ENCODE results near the gene PBX4.

The PBX4 gene

GRCh38 chr19:19587771-19588170 is 30.7 kb downstream of the PBX4 start:
- DNase-seq (ENCODE audit: low read depth) = no peak

- DNase-seq (ENCODE audit: low read depth) = no peak
These were observed 34.1 kb downstream of the PBX4 start for GRCh38 chr19:19584356-19584755.

GRCh38 chr19:19582471-19582870 is 36.0 kb downstream of the PBX4 start:
- DNase-seq (ENCODE audit: low read depth) = no peak

GRCh38 chr19:19581391-19581790 is 37.1 kb downstream of the PBX4 start:
- DNase-seq (ENCODE audit: low read depth) = no peak

- DNase-seq (ENCODE audit: low read depth) = no peak
These were observed 38.1 kb downstream of the PBX4 start for GRCh38 chr19:19580418-19580817.

- DNase-seq (ENCODE audit: low read depth) = no peak
These were observed 38.7 kb downstream of the PBX4 start for GRCh38 chr19:19579533-19580361.

GRCh38 chr19:19578252-19578651 is 40.2 kb downstream of the PBX4 start:
- DNase-seq (ENCODE audit: low read depth) = no peak

- no peak for DNase-seq (ENCODE audit: low read depth)
These were observed 43.1 kb downstream of the PBX4 start for GRCh38 chr19:19575411-19575810.

GRCh38 chr19:19571071-19571786 is 47.3 kb downstream of the PBX4 start:
- no peak for DNase-seq (ENCODE audit: low read depth)

GRCh38 chr19:19570571-19570970 is 47.9 kb downstream of the PBX4 start:
- no peak for DNase-seq (ENCODE audit: low read depth)

GRCh38 chr19:19568802-19569756 is 49.4 kb downstream of the PBX4 start:
- peak; percentile 81 for DNase-seq (ENCODE audit: low read depth)

- DNase-seq (ENCODE audit: low read depth) = no peak
These were observed 51.1 kb downstream of the PBX4 start for GRCh38 chr19:19567391-19567790.

- DNase-seq (ENCODE audit: low read depth) = peak; percentile 75
These were observed 52.2 kb downstream of the PBX4 start for GRCh38 chr19:19566306-19566705.

- no peak for DNase-seq (ENCODE audit: low read depth)
These were observed 55.1 kb downstream of the PBX4 start for GRCh38 chr19:19563348-19563848.

- DNase-seq (ENCODE audit: low read depth) = no peak
These were observed 55.7 kb downstream of the PBX4 start for GRCh38 chr19:19562665-19563347.

- DNase-seq (ENCODE audit: low read depth) = no peak
These were observed 56.4 kb downstream of the PBX4 start for GRCh38 chr19:19561946-19562664.

- no peak for DNase-seq (ENCODE audit: low read depth)
These were observed 58.6 kb downstream of the PBX4 start for GRCh38 chr19:19559931-19560330.

- no peak for DNase-seq (ENCODE audit: low read depth)
These were observed 59.9 kb downstream of the PBX4 start for GRCh38 chr19:19558636-19559035.

GRCh38 chr19:19558055-19558454 is 60.4 kb downstream of the PBX4 start:
- DNase-seq (ENCODE audit: low read depth) = no peak

GRCh38 chr19:19554074-19555023 is 64.1 kb downstream of the PBX4 start:
- DNase-seq (ENCODE audit: low read depth) = peak; percentile 57

Data from EH (cell line).